ENCODE data around the gene HECW1. TPM values are rescaled to one million over a fixed set of nuclear protein-coding genes. Genes with fewer than 3 reads are reported as not detected.

HECW1 gene
- total and polyA plus RNA-seq, 10 of the 15 experiments (the other 5 are each of a cell fraction or from before 2014, with no cell fraction given), result under 0.01 to 0.31 (median 0.04) TPM; not detected in 3

DNA sequence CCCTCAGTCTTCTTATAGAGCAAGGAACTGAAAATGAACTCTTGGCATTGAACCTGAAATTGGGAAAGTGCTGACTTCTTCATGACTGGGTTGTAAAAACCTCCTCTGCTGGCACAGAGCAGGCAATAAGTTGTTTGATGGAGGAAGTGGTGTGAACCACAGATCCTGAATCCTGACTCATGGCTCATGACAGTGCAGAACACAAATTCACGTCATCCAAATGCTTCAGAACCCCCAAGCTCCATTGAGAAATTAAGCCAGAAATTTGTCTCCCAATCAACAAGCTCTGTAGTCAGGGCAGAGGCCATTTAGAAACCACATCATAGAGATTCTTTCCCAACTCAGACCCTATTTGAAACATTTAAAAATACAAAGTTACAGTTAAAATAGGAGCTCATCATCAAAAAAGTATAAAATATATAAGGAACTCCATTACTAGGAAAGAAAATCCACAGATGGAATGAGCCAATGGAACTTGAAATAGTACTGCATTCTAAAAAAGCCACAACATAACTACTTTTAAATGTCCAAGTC, 460.1 kb downstream of the HECW1 start (continued):
- TF ChIP-seq NFXL1 (IDR thresholded peaks at IDR 0.05; ENCODE audit: borderline replicate concordance) (no peak), RB1 (IDR thresholded peaks at IDR 0.05; ENCODE audit: borderline replicate concordance) (no peak), POU2F2 (IDR thresholded peaks at IDR 0.05; ENCODE audit: borderline replicate concordance, low read depth, low read length) (no peak), NFIC (IDR thresholded peaks at IDR 0.05; ENCODE audit: low read depth, low read length) (no peak), ZNF217 (IDR thresholded peaks at IDR 0.05) (no peak), POLR2A (IDR thresholded peaks at IDR 0.05; ENCODE audit: low read depth, low read length) (no peak), CBFB (IDR thresholded peaks at IDR 0.05; ENCODE audit: low read depth) (no peak), CEBPB (IDR thresholded peaks at IDR 0.05; ENCODE audit: borderline replicate concordance in 1 of 2, low read depth in 2 of 2, low read length in 2 of 2) (no peak), SMAD5 (IDR thresholded peaks at IDR 0.05; ENCODE audit: low read depth) (no peak), NR2C1 (IDR thresholded peaks at IDR 0.05) (no peak), MEF2A (IDR thresholded peaks at IDR 0.05; ENCODE audit: insufficient read depth, low read depth, low read length) (no peak), MTA3 (IDR thresholded peaks at IDR 0.05; ENCODE audit: borderline replicate concordance, low read length) (no peak), PAX5 (IDR thresholded peaks at IDR 0.05; ENCODE audit: borderline replicate concordance, low read depth, low read length) (no peak), HDAC2 (IDR thresholded peaks at IDR 0.05) (no peak), MXI1 (IDR thresholded peaks at IDR 0.05; ENCODE audit: low read depth, low read length) (no peak), POLR2AphosphoS2 (IDR thresholded peaks at IDR 0.05; ENCODE audit: low read depth, low read length) (no peak), EED (IDR thresholded peaks at IDR 0.05; ENCODE audit: low read depth) (peak; percentile 65; the same call in 1 of the 2 replicates)
- TF ChIP-seq, protein P1, sequence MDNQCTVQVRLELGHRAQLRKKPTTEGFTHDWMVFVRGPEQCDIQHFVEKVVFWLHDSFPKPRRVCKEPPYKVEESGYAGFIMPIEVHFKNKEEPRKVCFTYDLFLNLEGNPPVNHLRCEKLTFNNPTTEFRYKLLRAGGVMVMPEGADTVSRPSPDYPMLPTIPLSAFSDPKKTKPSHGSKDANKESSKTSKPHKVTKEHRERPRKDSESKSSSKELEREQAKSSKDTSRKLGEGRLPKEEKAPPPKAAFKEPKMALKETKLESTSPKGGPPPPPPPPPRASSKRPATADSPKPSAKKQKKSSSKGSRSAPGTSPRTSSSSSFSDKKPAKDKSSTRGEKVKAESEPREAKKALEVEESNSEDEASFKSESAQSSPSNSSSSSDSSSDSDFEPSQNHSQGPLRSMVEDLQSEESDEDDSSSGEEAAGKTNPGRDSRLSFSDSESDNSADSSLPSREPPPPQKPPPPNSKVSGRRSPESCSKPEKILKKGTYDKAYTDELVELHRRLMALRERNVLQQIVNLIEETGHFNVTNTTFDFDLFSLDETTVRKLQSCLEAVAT (IDR thresholded peaks at IDR 0.05), result no peak
- TF ChIP-seq, protein P2, sequence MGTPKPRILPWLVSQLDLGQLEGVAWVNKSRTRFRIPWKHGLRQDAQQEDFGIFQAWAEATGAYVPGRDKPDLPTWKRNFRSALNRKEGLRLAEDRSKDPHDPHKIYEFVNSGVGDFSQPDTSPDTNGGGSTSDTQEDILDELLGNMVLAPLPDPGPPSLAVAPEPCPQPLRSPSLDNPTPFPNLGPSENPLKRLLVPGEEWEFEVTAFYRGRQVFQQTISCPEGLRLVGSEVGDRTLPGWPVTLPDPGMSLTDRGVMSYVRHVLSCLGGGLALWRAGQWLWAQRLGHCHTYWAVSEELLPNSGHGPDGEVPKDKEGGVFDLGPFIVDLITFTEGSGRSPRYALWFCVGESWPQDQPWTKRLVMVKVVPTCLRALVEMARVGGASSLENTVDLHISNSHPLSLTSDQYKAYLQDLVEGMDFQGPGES (IDR thresholded peaks at IDR 0.05), result no peak
- TF ChIP-seq, protein P3, sequence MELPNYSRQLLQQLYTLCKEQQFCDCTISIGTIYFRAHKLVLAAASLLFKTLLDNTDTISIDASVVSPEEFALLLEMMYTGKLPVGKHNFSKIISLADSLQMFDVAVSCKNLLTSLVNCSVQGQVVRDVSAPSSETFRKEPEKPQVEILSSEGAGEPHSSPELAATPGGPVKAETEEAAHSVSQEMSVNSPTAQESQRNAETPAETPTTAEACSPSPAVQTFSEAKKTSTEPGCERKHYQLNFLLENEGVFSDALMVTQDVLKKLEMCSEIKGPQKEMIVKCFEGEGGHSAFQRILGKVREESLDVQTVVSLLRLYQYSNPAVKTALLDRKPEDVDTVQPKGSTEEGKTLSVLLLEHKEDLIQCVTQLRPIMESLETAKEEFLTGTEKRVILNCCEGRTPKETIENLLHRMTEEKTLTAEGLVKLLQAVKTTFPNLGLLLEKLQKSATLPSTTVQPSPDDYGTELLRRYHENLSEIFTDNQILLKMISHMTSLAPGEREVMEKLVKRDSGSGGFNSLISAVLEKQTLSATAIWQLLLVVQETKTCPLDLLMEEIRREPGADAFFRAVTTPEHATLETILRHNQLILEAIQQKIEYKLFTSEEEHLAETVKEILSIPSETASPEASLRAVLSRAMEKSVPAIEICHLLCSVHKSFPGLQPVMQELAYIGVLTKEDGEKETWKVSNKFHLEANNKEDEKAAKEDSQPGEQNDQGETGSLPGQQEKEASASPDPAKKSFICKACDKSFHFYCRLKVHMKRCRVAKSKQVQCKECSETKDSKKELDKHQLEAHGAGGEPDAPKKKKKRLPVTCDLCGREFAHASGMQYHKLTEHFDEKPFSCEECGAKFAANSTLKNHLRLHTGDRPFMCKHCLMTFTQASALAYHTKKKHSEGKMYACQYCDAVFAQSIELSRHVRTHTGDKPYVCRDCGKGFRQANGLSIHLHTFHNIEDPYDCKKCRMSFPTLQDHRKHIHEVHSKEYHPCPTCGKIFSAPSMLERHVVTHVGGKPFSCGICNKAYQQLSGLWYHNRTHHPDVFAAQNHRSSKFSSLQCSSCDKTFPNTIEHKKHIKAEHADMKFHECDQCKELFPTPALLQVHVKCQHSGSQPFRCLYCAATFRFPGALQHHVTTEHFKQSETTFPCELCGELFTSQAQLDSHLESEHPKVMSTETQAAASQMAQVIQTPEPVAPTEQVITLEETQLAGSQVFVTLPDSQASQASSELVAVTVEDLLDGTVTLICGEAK (IDR thresholded peaks at IDR 0.05; ENCODE audit: borderline replicate concordance), result no peak
- TF ChIP-seq, protein P4, sequence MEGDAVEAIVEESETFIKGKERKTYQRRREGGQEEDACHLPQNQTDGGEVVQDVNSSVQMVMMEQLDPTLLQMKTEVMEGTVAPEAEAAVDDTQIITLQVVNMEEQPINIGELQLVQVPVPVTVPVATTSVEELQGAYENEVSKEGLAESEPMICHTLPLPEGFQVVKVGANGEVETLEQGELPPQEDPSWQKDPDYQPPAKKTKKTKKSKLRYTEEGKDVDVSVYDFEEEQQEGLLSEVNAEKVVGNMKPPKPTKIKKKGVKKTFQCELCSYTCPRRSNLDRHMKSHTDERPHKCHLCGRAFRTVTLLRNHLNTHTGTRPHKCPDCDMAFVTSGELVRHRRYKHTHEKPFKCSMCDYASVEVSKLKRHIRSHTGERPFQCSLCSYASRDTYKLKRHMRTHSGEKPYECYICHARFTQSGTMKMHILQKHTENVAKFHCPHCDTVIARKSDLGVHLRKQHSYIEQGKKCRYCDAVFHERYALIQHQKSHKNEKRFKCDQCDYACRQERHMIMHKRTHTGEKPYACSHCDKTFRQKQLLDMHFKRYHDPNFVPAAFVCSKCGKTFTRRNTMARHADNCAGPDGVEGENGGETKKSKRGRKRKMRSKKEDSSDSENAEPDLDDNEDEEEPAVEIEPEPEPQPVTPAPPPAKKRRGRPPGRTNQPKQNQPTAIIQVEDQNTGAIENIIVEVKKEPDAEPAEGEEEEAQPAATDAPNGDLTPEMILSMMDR (IDR thresholded peaks at IDR 0.05 in 2 of 3, conservative IDR thresholded peaks at IDR 0.05 in 1 of 3; ENCODE audit: control insufficient read depth in 2 of 3, extremely low read depth in 1 of 3, insufficient read depth in 1 of 3, low read depth in 3 of 3, low read length in 3 of 3), result no peak

All from GM12878 (cell line).